ENCODE results near the gene RPS8.

- TF ChIP-seq, protein P1, sequence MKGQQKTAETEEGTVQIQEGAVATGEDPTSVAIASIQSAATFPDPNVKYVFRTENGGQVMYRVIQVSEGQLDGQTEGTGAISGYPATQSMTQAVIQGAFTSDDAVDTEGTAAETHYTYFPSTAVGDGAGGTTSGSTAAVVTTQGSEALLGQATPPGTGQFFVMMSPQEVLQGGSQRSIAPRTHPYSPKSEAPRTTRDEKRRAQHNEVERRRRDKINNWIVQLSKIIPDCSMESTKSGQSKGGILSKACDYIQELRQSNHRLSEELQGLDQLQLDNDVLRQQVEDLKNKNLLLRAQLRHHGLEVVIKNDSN (IDR thresholded peaks at IDR 0.05) = no peak
- no peak for TF ChIP-seq EP300 (IDR thresholded peaks at IDR 0.05; ENCODE audit: borderline replicate concordance)
- no peak for TF ChIP-seq FOXM1 (IDR thresholded peaks at IDR 0.05; ENCODE audit: borderline replicate concordance, low read depth)
- TF ChIP-seq YY1 (IDR thresholded peaks at IDR 0.05; ENCODE audit: low read depth) = no peak
- TF ChIP-seq ZBTB7A (IDR thresholded peaks at IDR 0.05; ENCODE audit: low read depth) = no peak
- no peak for TF ChIP-seq REST (IDR thresholded peaks at IDR 0.05; ENCODE audit: low read depth)
- TF ChIP-seq MAX (IDR thresholded peaks at IDR 0.05) = no peak
- no peak for TF ChIP-seq CREB1 (IDR thresholded peaks at IDR 0.05; ENCODE audit: low read depth)
These were observed 30.1 kb downstream of the RPS8 start for GRCh38 chr1:44805311-44806024.

All from Ishikawa (cell line).